ENCODE results near the gene ITPR3.

- TF ChIP-seq CTCF (IDR thresholded peaks at IDR 0.05; ENCODE audit: low read depth, low read length, missing input control) = no peak
- TF ChIP-seq JUND (IDR thresholded peaks at IDR 0.05) = no peak
- TF ChIP-seq ZBTB33 (IDR thresholded peaks at IDR 0.05) = no peak
- no peak for TF ChIP-seq YY1 (IDR thresholded peaks at IDR 0.05)
- no peak for TF ChIP-seq TAF1 (conservative IDR thresholded peaks at IDR 0.05)
- TF ChIP-seq GABPA (IDR thresholded peaks at IDR 0.05 in 1 of 2, conservative IDR thresholded peaks at IDR 0.05 in 1 of 2) = no peak
- no peak for TF ChIP-seq REST (IDR thresholded peaks at IDR 0.05)
- TF ChIP-seq ATF3 (IDR thresholded peaks at IDR 0.05) = no peak
- no peak for TF ChIP-seq MAX (IDR thresholded peaks at IDR 0.05)
- TF ChIP-seq EGR1 (IDR thresholded peaks at IDR 0.05; ENCODE audit: low read depth in 2 of 2) = no peak
Observed at GRCh38 chr6:33600761-33601160, 20.4 kb upstream of the ITPR3 start.
